Fibroblast of mammary gland (primary cell): ENCODE measurements around the gene NCKIPSD.

Source experiments
- DNase-seq: peaks from one replicate; pipeline ENCODE4 v3.0.0-alpha.2; 2010; ENCODE audit warnings: low read depth
- H3K4me3 ChIP-seq: 2 replicates; pipeline ENCODE4 v1.5.1; 2011; ENCODE audit warnings: low read depth, mild to moderate bottlenecking, low read length, moderate library complexity; ENCODE audit not compliant: control insufficient read depth
- TF ChIP-seq, protein P1 (sequence below): conservative IDR thresholded peaks from 2 replicates; pipeline ENCODE4 v1.5.1; 2011; ENCODE audit warnings: low read depth, low read length, inconsistent platforms; ENCODE audit not compliant: control insufficient read depth, insufficient read depth

NCKIPSD gene

DNA sequence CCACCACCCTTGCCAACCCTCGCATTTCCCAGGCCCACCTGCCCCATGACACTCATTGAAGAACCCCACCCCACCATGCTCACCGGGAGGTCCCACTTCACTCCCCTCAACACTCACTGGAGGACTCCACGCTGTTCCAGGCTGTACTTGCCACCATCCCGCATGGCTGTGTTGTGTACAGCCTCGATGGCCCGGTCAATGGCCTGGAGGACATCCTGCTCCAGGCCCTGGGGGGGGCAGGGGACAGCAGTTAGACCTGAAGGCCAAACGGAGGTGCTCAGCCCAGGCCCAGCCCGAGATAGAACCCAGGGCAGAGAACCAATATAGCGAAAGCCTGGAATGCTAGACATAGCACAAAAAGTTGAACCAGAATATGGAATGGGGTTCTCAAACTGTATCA lies 2.9 kb downstream of the NCKIPSD start:
- no peak for DNase-seq
- TF ChIP-seq, protein P1, sequence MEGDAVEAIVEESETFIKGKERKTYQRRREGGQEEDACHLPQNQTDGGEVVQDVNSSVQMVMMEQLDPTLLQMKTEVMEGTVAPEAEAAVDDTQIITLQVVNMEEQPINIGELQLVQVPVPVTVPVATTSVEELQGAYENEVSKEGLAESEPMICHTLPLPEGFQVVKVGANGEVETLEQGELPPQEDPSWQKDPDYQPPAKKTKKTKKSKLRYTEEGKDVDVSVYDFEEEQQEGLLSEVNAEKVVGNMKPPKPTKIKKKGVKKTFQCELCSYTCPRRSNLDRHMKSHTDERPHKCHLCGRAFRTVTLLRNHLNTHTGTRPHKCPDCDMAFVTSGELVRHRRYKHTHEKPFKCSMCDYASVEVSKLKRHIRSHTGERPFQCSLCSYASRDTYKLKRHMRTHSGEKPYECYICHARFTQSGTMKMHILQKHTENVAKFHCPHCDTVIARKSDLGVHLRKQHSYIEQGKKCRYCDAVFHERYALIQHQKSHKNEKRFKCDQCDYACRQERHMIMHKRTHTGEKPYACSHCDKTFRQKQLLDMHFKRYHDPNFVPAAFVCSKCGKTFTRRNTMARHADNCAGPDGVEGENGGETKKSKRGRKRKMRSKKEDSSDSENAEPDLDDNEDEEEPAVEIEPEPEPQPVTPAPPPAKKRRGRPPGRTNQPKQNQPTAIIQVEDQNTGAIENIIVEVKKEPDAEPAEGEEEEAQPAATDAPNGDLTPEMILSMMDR: no peak
- no peak overlapping the region for H3K4me3 ChIP-seq

DNA sequence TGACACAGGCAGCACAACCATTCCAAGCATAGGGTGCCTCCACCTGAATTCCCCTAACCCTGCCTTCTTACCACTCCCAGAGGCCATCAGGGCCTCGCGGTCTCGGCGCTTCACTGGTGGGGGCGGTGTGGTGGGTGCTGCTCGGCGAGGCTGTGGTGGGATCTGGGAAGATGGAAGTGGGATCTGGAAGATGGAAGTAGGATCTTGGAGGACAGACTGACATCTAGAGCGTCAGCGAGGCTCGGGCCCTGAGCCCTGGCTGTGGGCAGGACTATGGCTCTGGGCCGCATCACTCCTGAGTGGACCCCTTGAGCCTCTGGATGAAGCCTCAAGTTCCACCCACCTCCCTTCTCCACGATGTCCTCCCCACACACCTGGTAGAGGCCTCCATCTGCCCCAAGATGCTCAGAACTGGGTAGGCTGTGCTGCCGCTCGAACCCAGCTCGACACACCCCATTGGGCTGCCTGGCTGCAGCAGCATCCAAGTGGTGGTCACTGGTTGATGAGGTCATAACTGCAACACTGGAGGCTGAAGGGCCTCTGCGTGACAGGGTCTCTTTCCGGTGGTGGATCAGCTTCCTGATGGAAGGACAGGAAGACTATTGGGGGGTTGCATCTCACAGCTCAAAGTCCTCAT lies 3.6 kb downstream of the NCKIPSD start:
- TF ChIP-seq, protein P1: no peak
- H3K4me3 ChIP-seq: no peak overlapping the region

DNA sequence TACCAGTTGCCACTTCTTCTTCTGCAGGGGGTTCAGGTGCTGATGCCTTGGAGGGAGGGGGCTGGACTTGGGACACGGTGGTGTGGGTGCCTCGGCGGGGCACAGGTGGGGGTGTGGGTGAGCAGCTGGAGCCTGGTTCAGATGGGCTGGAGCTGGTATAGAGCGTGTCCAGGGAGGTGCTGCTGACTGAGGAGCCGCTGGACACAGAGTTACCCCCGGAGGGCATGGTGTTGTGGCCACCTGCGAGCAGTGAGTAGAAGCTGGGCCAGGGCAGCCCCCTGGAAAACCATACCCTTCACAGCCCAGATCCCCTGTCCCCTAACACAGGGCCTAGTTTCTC lies 4.2 kb downstream of the NCKIPSD start:
- no peak for DNase-seq
- TF ChIP-seq, protein P1: no peak
- no peak overlapping the region for H3K4me3 ChIP-seq

More for the DNA sequence above, 3.6 kb downstream of the NCKIPSD start:
- no peak for DNase-seq

DNA sequence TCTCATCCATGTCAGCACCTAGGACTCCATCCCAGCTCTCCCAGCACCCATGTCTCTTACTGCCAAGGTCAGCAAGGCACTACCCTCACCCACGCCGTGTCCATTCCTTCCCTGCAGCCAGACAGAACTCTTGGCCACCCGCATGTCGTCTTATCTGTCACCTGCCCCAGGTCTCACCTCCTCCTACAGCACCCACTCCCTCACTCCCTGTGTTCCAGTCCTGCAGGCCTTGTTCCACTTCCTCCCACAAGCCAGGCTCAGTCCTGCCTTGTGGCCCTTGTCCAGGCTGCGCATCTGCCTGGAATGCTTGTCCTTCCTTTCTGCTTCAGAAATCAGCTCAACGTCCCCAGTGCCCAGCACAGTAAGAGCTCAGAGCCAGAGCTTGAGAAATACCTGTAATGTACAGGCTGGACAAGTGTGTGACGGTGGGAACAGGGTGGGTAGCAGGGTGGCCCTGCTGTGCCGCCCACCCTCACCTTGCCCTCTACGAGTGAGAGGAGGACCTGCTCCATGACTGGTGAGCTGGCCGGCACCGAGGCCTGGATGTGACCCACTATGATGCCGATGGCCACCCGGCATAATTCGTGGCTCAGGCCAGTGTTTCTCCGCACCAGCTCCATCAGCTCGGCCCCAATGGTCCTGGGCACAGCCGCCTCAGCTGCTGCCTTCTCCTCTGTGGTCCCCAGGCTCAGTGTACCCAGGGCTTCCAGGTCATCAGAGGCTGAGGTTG lies 4.7 kb downstream of the NCKIPSD start:
- DNase-seq: no peak
- TF ChIP-seq, protein P1: no peak
- no peak overlapping the region for H3K4me3 ChIP-seq

GRCh38 chr3:48679411-48680391 lies 6.0 kb downstream of the NCKIPSD start:
- TF ChIP-seq, protein P1: no peak
- DNase-seq: no peak
- H3K4me3 ChIP-seq: no peak overlapping the region

- no peak overlapping the region for H3K4me3 ChIP-seq
- TF ChIP-seq, protein P1: no peak
- no peak for DNase-seq
Measured at GRCh38 chr3:48678566-48679380, 6.9 kb downstream of the NCKIPSD start.
